Thyroid gland (tissue), 4 donors: ENCODE results near the gene ARMCX2.

Experiments
- POLR2A ChIP-seq, 2 donors: fragments of 450-650 bp; IDR thresholded peaks; one replicate each; pipeline ENCODE4 v1.6.1; 2017; ENCODE audit warnings: antibody characterized with exemption in 2 of 2, mild to moderate bottlenecking in 2 of 2, moderate library complexity in 1 of 2
- TF ChIP-seq, protein P1 (sequence below), 6 experiments: fragments of 200-600 bp in 3 of 6; fragments of 450-650 bp in 3 of 6; sonication (generic) in 3 of 6; IDR thresholded peaks; one replicate each; pipeline ENCODE4 v1.5.1; 2016 to 2019; ENCODE audit warnings: antibody characterized with exemption in 6 of 6, mild to moderate bottlenecking in 2 of 6, inconsistent platforms in 1 of 6, moderate library complexity in 1 of 6

DNA sequence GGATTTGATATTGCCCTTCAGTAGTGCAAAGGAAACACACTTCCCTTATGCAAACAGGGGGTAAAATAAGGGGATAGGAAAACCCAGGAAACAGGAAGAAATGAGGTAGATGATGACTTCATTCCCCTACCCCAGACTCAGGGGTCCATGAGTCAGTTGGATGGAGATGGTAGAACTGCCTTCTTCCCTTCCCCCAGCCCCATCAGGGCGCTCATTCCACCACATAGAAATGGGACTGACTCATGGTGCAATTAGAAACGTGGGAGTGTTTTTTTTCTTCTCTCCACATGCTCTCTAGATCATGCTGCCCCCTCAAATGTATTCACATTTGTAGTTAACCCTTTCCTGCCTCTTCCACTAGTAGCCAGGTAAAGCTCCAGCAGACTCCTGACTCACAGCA lies 23.1 kb upstream of the ARMCX2 start:
- TF ChIP-seq, protein P1, sequence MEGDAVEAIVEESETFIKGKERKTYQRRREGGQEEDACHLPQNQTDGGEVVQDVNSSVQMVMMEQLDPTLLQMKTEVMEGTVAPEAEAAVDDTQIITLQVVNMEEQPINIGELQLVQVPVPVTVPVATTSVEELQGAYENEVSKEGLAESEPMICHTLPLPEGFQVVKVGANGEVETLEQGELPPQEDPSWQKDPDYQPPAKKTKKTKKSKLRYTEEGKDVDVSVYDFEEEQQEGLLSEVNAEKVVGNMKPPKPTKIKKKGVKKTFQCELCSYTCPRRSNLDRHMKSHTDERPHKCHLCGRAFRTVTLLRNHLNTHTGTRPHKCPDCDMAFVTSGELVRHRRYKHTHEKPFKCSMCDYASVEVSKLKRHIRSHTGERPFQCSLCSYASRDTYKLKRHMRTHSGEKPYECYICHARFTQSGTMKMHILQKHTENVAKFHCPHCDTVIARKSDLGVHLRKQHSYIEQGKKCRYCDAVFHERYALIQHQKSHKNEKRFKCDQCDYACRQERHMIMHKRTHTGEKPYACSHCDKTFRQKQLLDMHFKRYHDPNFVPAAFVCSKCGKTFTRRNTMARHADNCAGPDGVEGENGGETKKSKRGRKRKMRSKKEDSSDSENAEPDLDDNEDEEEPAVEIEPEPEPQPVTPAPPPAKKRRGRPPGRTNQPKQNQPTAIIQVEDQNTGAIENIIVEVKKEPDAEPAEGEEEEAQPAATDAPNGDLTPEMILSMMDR (IDR thresholded peaks at IDR 0.05): no peak
- no peak for TF ChIP-seq POLR2A (IDR thresholded peaks at IDR 0.05)
